ENCODE results near the gene PPM1B.

- TF ChIP-seq CTCF (IDR thresholded peaks at IDR 0.05) (no peak), POLR2A (IDR thresholded peaks at IDR 0.05) (no peak), POLR2AphosphoS5 (IDR thresholded peaks at IDR 0.05) (no peak), EP300 (IDR thresholded peaks at IDR 0.05) (no peak)
Measured at GRCh38 chr2:44184106-44184505, 15.4 kb downstream of the PPM1B start.
